ENCODE measurements around the gene MYCL. TPM values are rescaled to one million over a fixed set of nuclear protein-coding genes. Genes with fewer than 3 reads are reported as not detected.
A peak's percentile ranks its signal among the peaks of the same experiment; 100 is the strongest.

Gene MYCL
- total and polyA plus RNA-seq, 2 experiments from 2014 or later: 6.3 to 7.8 TPM

DNA sequence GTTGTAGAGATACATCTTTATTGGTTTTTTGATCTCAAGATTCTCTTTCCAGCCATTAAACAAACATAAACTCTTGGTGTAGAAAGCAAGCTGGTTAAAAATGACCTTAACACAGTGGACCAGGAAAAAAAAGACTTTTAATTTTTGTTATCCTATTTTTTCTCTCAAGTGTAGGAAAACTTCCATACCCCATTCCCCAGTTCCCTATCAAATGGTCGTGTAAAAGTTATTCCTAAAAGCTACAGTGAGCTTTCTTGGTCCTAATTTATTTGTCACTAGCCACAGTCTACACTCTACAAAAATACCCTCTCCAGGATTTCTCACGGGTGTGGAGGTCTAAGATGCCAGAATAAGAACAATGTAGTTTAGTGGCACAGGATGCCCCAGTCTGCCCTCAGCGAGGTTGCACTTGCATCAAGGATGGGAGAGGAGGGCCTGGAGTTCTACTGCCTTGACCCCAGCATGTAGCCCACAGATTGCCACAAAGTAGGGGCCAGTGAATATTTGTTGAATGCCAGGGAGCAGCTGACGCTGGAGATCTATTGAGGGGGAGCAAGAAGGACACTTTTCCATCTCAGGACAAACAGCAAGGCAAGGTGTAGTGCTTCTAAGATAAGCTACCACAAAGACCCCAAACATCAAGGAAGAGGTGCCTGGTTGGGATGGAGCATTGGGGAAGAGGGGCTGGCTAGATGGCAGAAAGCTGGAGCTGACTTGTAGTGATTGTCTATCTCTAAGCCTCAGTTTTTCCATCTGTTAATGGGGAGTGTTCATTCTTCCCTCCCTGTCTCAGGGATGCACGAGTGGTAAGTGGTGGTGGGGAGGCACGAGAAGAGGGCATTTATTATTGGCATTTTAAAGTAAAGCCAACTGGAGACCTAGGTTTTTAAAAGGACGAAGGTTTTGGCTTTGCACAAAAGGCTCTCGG is 1.8 kb downstream of the MYCL start:
- Histone ChIP-seq H3K27ac (no peak overlapping the region), H3K4me1 (ENCODE audit: insufficient read depth) (peaks cover 5% of the 10 kb centered on the region)
- WGBS (ENCODE audit: low lambda C conversion rate, missing lambda C conversion rate): 75% methylated on average over 8 of the region's 8 CpGs

GRCh38 chr1:39898648-39899603 is 2.8 kb downstream of the MYCL start:
- no peak for TF ChIP-seq EZH2 (IDR thresholded peaks at IDR 0.05; ENCODE audit: borderline replicate concordance)
- TF ChIP-seq EZH2phosphoT487 (IDR thresholded peaks at IDR 0.05; ENCODE audit: low read depth, severe bottlenecking, unreplicated experiment): no peak
- TF ChIP-seq, protein P1, sequence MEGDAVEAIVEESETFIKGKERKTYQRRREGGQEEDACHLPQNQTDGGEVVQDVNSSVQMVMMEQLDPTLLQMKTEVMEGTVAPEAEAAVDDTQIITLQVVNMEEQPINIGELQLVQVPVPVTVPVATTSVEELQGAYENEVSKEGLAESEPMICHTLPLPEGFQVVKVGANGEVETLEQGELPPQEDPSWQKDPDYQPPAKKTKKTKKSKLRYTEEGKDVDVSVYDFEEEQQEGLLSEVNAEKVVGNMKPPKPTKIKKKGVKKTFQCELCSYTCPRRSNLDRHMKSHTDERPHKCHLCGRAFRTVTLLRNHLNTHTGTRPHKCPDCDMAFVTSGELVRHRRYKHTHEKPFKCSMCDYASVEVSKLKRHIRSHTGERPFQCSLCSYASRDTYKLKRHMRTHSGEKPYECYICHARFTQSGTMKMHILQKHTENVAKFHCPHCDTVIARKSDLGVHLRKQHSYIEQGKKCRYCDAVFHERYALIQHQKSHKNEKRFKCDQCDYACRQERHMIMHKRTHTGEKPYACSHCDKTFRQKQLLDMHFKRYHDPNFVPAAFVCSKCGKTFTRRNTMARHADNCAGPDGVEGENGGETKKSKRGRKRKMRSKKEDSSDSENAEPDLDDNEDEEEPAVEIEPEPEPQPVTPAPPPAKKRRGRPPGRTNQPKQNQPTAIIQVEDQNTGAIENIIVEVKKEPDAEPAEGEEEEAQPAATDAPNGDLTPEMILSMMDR (IDR thresholded peaks at IDR 0.05; ENCODE audit: poor library complexity): no peak
- Histone ChIP-seq H2AFZ (no peak overlapping the region), H3K27ac (no peak overlapping the region), H3K9me3 (ENCODE audit: low read depth) (no peaks in the 10 kb centered on the region), H3K79me2 (peaks cover 6% of the 10 kb centered on the region), H3K9me2 (replicated peaks; ENCODE audit: insufficient read depth) (no peaks in the 10 kb centered on the region), H4K20me1 (ENCODE audit: insufficient read depth, poor library complexity, severe bottlenecking) (no peaks in the 10 kb centered on the region), H3K4me3 (no peak overlapping the region), H3K4me2 (peak overlapping the region; percentile 32), H3K27me3 (peaks cover 18% of the 10 kb centered on the region), H3K36me3 (replicated peaks; ENCODE audit: insufficient read depth, low read depth) (no peaks in the 10 kb centered on the region), H3K4me1 (ENCODE audit: insufficient read depth) (peaks cover 5% of the 10 kb centered on the region)
- WGBS (ENCODE audit: low lambda C conversion rate, missing lambda C conversion rate): 33% methylated on average over 14 of the region's 14 CpGs
- peak; percentile 72 for DNase-seq (ENCODE audit: low spot score)

More for the DNA sequence above, 1.8 kb downstream of the MYCL start:
- peaks cover 6% of the 10 kb centered on the region for H3K79me2 ChIP-seq
- H3K9me2 ChIP-seq (replicated peaks; ENCODE audit: insufficient read depth): no peaks in the 10 kb centered on the region
- peaks cover 20% of the 10 kb centered on the region for H3K27me3 ChIP-seq
- TF ChIP-seq EZH2phosphoT487 (IDR thresholded peaks at IDR 0.05; ENCODE audit: low read depth, severe bottlenecking, unreplicated experiment): no peak
- peak overlapping the region; percentile 99 for H3K4me2 ChIP-seq
- H3K4me3 ChIP-seq: no peak overlapping the region
- DNase-seq (ENCODE audit: low spot score): no peak
- H4K20me1 ChIP-seq (ENCODE audit: insufficient read depth, poor library complexity, severe bottlenecking): no peaks in the 10 kb centered on the region
- no peak overlapping the region for H2AFZ ChIP-seq
- H3K36me3 ChIP-seq (replicated peaks; ENCODE audit: insufficient read depth, low read depth): no peaks in the 10 kb centered on the region
- H3K9me3 ChIP-seq (ENCODE audit: low read depth): no peaks in the 10 kb centered on the region

GRCh38 chr1:39898191-39898590 is 3.5 kb downstream of the MYCL start:
- Histone ChIP-seq H4K20me1 (ENCODE audit: insufficient read depth, poor library complexity, severe bottlenecking) (no peaks in the 10 kb centered on the region), H2AFZ (no peak overlapping the region), H3K27ac (no peak overlapping the region), H3K4me3 (no peak overlapping the region), H3K79me2 (peaks cover 6% of the 10 kb centered on the region), H3K36me3 (replicated peaks; ENCODE audit: insufficient read depth, low read depth) (no peaks in the 10 kb centered on the region), H3K4me2 (no peak overlapping the region), H3K4me1 (ENCODE audit: insufficient read depth) (peaks cover 5% of the 10 kb centered on the region), H3K9me3 (ENCODE audit: low read depth) (no peaks in the 10 kb centered on the region), H3K9me2 (replicated peaks; ENCODE audit: insufficient read depth) (no peaks in the 10 kb centered on the region), H3K27me3 (peaks cover 13% of the 10 kb centered on the region)
- WGBS (ENCODE audit: low lambda C conversion rate, missing lambda C conversion rate): 14% methylated on average over 3 of the region's 3 CpGs
- DNase-seq (ENCODE audit: low spot score): no peak
- TF ChIP-seq EZH2phosphoT487 (IDR thresholded peaks at IDR 0.05; ENCODE audit: low read depth, severe bottlenecking, unreplicated experiment) (no peak), EZH2 (IDR thresholded peaks at IDR 0.05; ENCODE audit: borderline replicate concordance) (no peak)
- TF ChIP-seq, protein P1 (IDR thresholded peaks at IDR 0.05; ENCODE audit: poor library complexity): no peak
